HCT116 (cell line): Measurements from ENCODE around the gene CPS1. TPM values are rescaled to one million over a fixed set of nuclear protein-coding genes. Genes with fewer than 3 reads are reported as not detected.

Experiments
- ATAC-seq: fragments of 200-7000 bp; cut with Tn5 transposase; 2 replicates; pipeline ENCODE4 v1.9.1; 2020; ENCODE audit warnings: mild to moderate bottlenecking, moderate library complexity
- BruUV-seq: library from RNA; stranded (reverse); fragments of 400-500 nt; replicated peaks from 2 replicates; lab custom pipeline; 2021; lab: Mats Ljungman, UMichigan
- CTCF ChIA-PET: fragments of 300-600 bp; sonication (Branson Sonifier 250); formaldehyde crosslinking; loops from one replicate; lab custom pipeline; 2021; ENCODE audit warnings: antibody characterized with exemption; lab: Charles Lee
- POLR2A ChIA-PET: fragments of 300-600, 350-600 bp; sonication (Branson Sonifier 250); formaldehyde crosslinking; loops from one replicate; lab custom pipeline; 2021; ENCODE audit warnings: antibody characterized with exemption; lab: Charles Lee
- RAD21 ChIA-PET, 2 experiments: fragments of 300-600 bp; sonication (Branson Sonifier 250); formaldehyde crosslinking; loops; one replicate each; lab custom pipeline; 2023; ENCODE audit warnings: low total read pairs in 2 of 2; ENCODE audit not compliant: uncharacterized antibody in 2 of 2, unreplicated experiment in 2 of 2, low non-redundant PET in 1 of 2; lab: Charles Lee
- DNase-seq: peaks from one replicate; pipeline ENCODE4 v3.0.0-alpha.2; 2010; ENCODE audit warnings: low read depth, low spot score
- H2AFZ ChIP-seq: fragments of 200-600 bp; shearing (Covaris generic), sonication (generic); 2 replicates; pipeline ENCODE4 v1.6.1; 2017; ENCODE audit warnings: low read depth, mixed run types, mixed read lengths, antibody characterized with exemption, low read length; ENCODE audit not compliant: poor library complexity, severe bottlenecking
- H3K27ac ChIP-seq: 2 replicates; pipeline ENCODE4 v1.5.1; 2012; ENCODE audit warnings: low read depth, low read length
- H3K27me3 ChIP-seq: fragments of 200-600 bp; sonication (generic); 2 replicates; pipeline ENCODE4 v1.6.1; 2016; ENCODE audit warnings: mixed run types, low read length, mixed read lengths; ENCODE audit not compliant: insufficient read depth
- H3K36me3 ChIP-seq, 2 experiments: fragments of 200-500 bp in 1 of 2; fragments of 200-600 bp in 1 of 2; sonication (Bioruptor generic) in 1 of 2; sonication (generic) in 1 of 2; 2 replicates each; pipeline versions ENCODE4 v1.5.1 to v1.6.1; 2014 to 2016; ENCODE audit warnings: low read length in 2 of 2, inconsistent platforms in 1 of 2, mixed read lengths in 1 of 2, mixed run types in 1 of 2; ENCODE audit not compliant: insufficient read depth in 2 of 2, control insufficient read depth in 1 of 2
- H3K4me1 ChIP-seq, 2 experiments: fragments of 200-600 bp in 1 of 2; sonication (generic) in 1 of 2; 2 replicates each; pipeline versions ENCODE4 v1.5.1 to v1.6.1; 2012 to 2017; ENCODE audit warnings: low read length in 2 of 2, inconsistent platforms in 1 of 2, mild to moderate bottlenecking in 1 of 2, mixed read lengths in 1 of 2, mixed run types in 1 of 2, moderate library complexity in 1 of 2; ENCODE audit not compliant: insufficient read depth in 2 of 2, control insufficient read depth in 1 of 2
- H3K4me2 ChIP-seq: fragments of 200-600 bp; sonication (generic); 2 replicates; pipeline ENCODE4 v1.6.1; 2017; ENCODE audit warnings: mixed run types, low read length, mixed read lengths
- H3K4me3 ChIP-seq, 2 experiments: fragments of 200-600 bp in 1 of 2; sonication (generic) in 1 of 2; replicated peaks in 1 of 2; 2 replicates each; pipeline ENCODE4 v1.5.1; 2011 to 2016; ENCODE audit warnings: low read length in 2 of 2, control low read depth in 1 of 2, low read depth in 1 of 2, mild to moderate bottlenecking in 1 of 2, mixed read lengths in 1 of 2, mixed run types in 1 of 2
- H3K79me2 ChIP-seq: fragments of 200-600 bp; sonication (generic); 2 replicates; pipeline ENCODE4 v1.6.1; 2017; ENCODE audit warnings: mild to moderate bottlenecking, mixed run types, low read length, moderate library complexity, mixed read lengths; ENCODE audit not compliant: insufficient read depth
- H3K9ac ChIP-seq: fragments of 200-600 bp; sonication (generic); 2 replicates; pipeline ENCODE4 v1.6.1; 2016; ENCODE audit warnings: low read length, mixed read lengths
- H3K9me2 ChIP-seq: fragments of 200-600 bp; sonication (generic), shearing (Covaris generic); 2 replicates; pipeline ENCODE4 v1.6.1; 2017; ENCODE audit warnings: mixed run types, mild to moderate bottlenecking, moderate library complexity; ENCODE audit not compliant: insufficient read depth
- H3K9me3 ChIP-seq, 2 experiments: fragments of 200-500 bp in 1 of 2; fragments of 200-600 bp in 1 of 2; sonication (Bioruptor generic) in 1 of 2; sonication (generic) in 1 of 2; 2 replicates each; pipeline ENCODE4 v1.6.1; 2014 to 2017; ENCODE audit warnings: low read length in 2 of 2, mixed read lengths in 2 of 2, inconsistent platforms in 1 of 2, low read depth in 1 of 2, mild to moderate bottlenecking in 1 of 2, mixed run types in 1 of 2, moderate library complexity in 1 of 2; ENCODE audit not compliant: control insufficient read depth in 1 of 2, insufficient read depth in 1 of 2
- H4K20me1 ChIP-seq: fragments of 200-600 bp; sonication (generic), shearing (Covaris generic); 2 replicates; pipeline ENCODE4 v1.6.1; 2017; ENCODE audit warnings: mixed run types, mild to moderate bottlenecking, moderate library complexity; ENCODE audit not compliant: insufficient read depth
- CBX3 ChIP-seq: IDR thresholded peaks from 2 replicates; pipeline ENCODE4 v1.6.1; 2012; ENCODE audit warnings: low read depth
- CEBPB ChIP-seq: IDR thresholded peaks from 2 replicates; pipeline ENCODE4 v1.6.1; 2012; ENCODE audit warnings: low read depth
- ELF1 ChIP-seq: IDR thresholded peaks from 2 replicates; pipeline ENCODE4 v1.6.1; 2012; ENCODE audit warnings: low read depth, borderline replicate concordance
- FOSL1 ChIP-seq: IDR thresholded peaks from 2 replicates; pipeline ENCODE4 v1.6.1; 2012; ENCODE audit warnings: low read depth
- JUND ChIP-seq: IDR thresholded peaks from 2 replicates; pipeline ENCODE4 v1.6.1; 2012
- POLR2A ChIP-seq: IDR thresholded peaks from 2 replicates; pipeline ENCODE4 v1.7.0; 2011; ENCODE audit warnings: borderline replicate concordance; ENCODE audit not compliant: insufficient read depth, insufficient read length; ENCODE audit errors: extremely low read depth
- POLR2AphosphoS5 ChIP-seq: IDR thresholded peaks from 2 replicates; pipeline ENCODE4 v1.6.1; 2011; ENCODE audit warnings: mild to moderate bottlenecking, low read depth, low read length, moderate library complexity
- RAD21 ChIP-seq: IDR thresholded peaks from 2 replicates; pipeline ENCODE4 v1.6.1; 2012; ENCODE audit warnings: low read depth, mild to moderate bottlenecking
- SIN3A ChIP-seq: IDR thresholded peaks from 2 replicates; pipeline ENCODE4 v1.6.1; 2012; ENCODE audit warnings: low read depth
- SRF ChIP-seq: IDR thresholded peaks from 2 replicates; pipeline ENCODE4 v1.6.1; 2012; ENCODE audit warnings: low read depth
- TCF7L2 ChIP-seq: IDR thresholded peaks from 2 replicates; pipeline ENCODE4 v1.7.0; 2011; ENCODE audit warnings: borderline replicate concordance, inconsistent platforms; ENCODE audit not compliant: insufficient read depth, insufficient read length; ENCODE audit errors: extremely low read depth
- YY1 ChIP-seq: IDR thresholded peaks from 2 replicates; pipeline ENCODE4 v1.6.1; 2011; ENCODE audit warnings: low read length, low read depth, moderate library complexity, mild to moderate bottlenecking; ENCODE audit not compliant: insufficient replicate concordance; ENCODE audit errors: extremely low read depth
- ZFX ChIP-seq: fragments of 450-650 bp; IDR thresholded peaks from 2 replicates; pipeline ENCODE4 v1.6.1; 2017
- ZNF274 ChIP-seq: fragments of 200-500 bp; sonication (Bioruptor generic); IDR thresholded peaks from 2 replicates; pipeline ENCODE4 v1.6.1; 2014; ENCODE audit warnings: mild to moderate bottlenecking, low read depth, low read length, inconsistent platforms
- intact Hi-C: fragments of 100-400 bp; cut with micrococcal nuclease; formaldehyde crosslinking; loops from 2 replicates; pipeline ENCODE4 v1.10.0; 2022
- total RNA-seq: library from RNA; stranded (reverse); gene quantifications from one replicate; pipeline ENCODE4 v1.2.1, GENCODE V29; 2021; ENCODE audit not compliant: unreplicated experiment
- TF ChIP-seq, protein P1 (sequence below): IDR thresholded peaks from 2 replicates; pipeline ENCODE4 v1.6.1; 2012
- TF ChIP-seq, protein P2 (sequence below), 3 experiments: fragments of 200-600 bp in 1 of 3; sonication (generic) in 1 of 3; IDR thresholded peaks in 2 of 3; conservative IDR thresholded peaks in 1 of 3; 2 replicates each; pipeline ENCODE4 v1.5.1; 2012 to 2017; ENCODE audit warnings: low read depth in 2 of 3, low read length in 2 of 3, antibody characterized with exemption in 1 of 3, borderline replicate concordance in 1 of 3, control low read depth in 1 of 3, mild to moderate bottlenecking in 1 of 3, mixed read lengths in 1 of 3, mixed run types in 1 of 3, moderate library complexity in 1 of 3; ENCODE audit not compliant: insufficient read depth in 1 of 3
- TF ChIP-seq, protein P3 (sequence below): IDR thresholded peaks from 2 replicates; pipeline ENCODE4 v1.6.1; 2012; ENCODE audit warnings: low read depth

Gene CPS1
- total RNA-seq, 1 experiment from 2014 or later = 37.5 TPM

DNA sequence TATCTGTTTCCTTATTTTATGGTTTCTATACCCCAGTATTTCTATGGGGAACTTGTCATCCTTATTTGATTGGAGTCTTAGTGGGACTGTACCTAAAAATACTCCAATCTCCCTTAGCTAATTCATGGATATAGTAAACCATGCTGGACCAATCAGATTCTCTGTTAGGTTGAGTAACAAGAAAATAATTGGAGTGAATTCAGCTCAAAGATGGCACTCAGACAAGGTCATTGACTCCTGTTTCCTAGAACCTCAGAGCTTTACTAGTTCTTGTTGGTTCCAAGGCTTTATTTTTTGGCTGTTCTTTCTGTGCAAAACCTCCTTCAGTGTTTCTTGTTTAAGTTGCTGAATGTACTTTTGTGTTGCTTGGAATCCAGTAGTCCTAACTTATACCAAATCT, 31.9 kb upstream of the CPS1 start:
- Histone ChIP-seq H3K4me2 (no peak overlapping the region), H3K36me3 (no peaks in the 10 kb centered on the region), H3K27ac (no peak overlapping the region), H3K9me3 (no peaks in the 10 kb centered on the region), H3K27me3 (no peaks in the 10 kb centered on the region), H3K79me2 (no peaks in the 10 kb centered on the region), H3K4me1 (no peaks in the 10 kb centered on the region), H3K9me2 (no peaks in the 10 kb centered on the region), H3K9ac (no peak overlapping the region), H2AFZ (no peak overlapping the region), H3K4me3 (no peak overlapping the region), H4K20me1 (no peaks in the 10 kb centered on the region)
- ChIA-PET CTCF (no interaction called here), RAD21 (no interaction called here), POLR2A (no interaction called here)
- BruUV-seq = no TSS peak
- intact Hi-C loops = no loop called here
- ATAC-seq = no peak
- DNase-seq = no peak
- no peak for TF ChIP-seq CBX3
- no peak for TF ChIP-seq ELF1
- no peak for TF ChIP-seq POLR2A
- TF ChIP-seq ZNF274 = no peak
- no peak for TF ChIP-seq ZFX
- TF ChIP-seq YY1 = no peak
- TF ChIP-seq FOSL1 = no peak
- no peak for TF ChIP-seq POLR2AphosphoS5
- TF ChIP-seq TCF7L2 = no peak
- TF ChIP-seq, protein P1, sequence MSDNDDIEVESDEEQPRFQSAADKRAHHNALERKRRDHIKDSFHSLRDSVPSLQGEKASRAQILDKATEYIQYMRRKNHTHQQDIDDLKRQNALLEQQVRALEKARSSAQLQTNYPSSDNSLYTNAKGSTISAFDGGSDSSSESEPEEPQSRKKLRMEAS = no peak
- TF ChIP-seq, all 23 proteins: peak for 0

DNA sequence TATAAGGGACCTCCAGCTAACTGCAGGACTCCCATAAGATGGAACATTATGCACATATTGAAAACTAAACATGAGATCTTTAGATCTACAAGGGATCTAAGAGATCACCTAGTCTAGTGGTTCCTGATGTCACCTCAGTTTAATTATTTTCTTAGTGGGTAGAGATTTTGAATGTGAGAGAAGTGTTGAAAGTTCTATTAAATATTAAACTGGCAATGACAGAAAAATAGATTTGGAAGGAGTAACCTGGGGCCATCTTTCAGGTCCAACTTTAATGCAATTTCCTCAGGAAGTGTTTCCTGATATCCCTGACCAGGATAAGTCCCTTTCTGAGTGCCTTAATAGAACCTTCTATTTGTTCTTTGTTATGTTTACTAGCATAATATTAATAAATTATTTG, 29.1 kb upstream of the CPS1 start:
- no peaks in the 10 kb centered on the region for H3K27me3 ChIP-seq
- no peak overlapping the region for H2AFZ ChIP-seq
- H3K4me2 ChIP-seq = no peak overlapping the region
- RAD21 ChIA-PET = no interaction called here
- no peak overlapping the region for H3K9ac ChIP-seq
- H3K4me3 ChIP-seq = no peak overlapping the region
- H3K4me1 ChIP-seq = no peaks in the 10 kb centered on the region
- CTCF ChIA-PET = no interaction called here
- no peaks in the 10 kb centered on the region for H3K9me3 ChIP-seq
- no peak for ATAC-seq
- DNase-seq = no peak
- BruUV-seq = no TSS peak
- no peaks in the 10 kb centered on the region for H3K36me3 ChIP-seq
- H4K20me1 ChIP-seq = no peaks in the 10 kb centered on the region
- H3K79me2 ChIP-seq = no peaks in the 10 kb centered on the region
- H3K27ac ChIP-seq = no peak overlapping the region
- POLR2A ChIA-PET = no interaction called here
- H3K9me2 ChIP-seq = no peaks in the 10 kb centered on the region
- intact Hi-C loops = no loop called here
- TF ChIP-seq JUND (no peak), TCF7L2 (no peak), YY1 (no peak), SIN3A (no peak), RAD21 (no peak), SRF (no peak), CEBPB (no peak), POLR2AphosphoS5 (no peak), ELF1 (no peak), POLR2A (no peak)
- TF ChIP-seq, protein P2, sequence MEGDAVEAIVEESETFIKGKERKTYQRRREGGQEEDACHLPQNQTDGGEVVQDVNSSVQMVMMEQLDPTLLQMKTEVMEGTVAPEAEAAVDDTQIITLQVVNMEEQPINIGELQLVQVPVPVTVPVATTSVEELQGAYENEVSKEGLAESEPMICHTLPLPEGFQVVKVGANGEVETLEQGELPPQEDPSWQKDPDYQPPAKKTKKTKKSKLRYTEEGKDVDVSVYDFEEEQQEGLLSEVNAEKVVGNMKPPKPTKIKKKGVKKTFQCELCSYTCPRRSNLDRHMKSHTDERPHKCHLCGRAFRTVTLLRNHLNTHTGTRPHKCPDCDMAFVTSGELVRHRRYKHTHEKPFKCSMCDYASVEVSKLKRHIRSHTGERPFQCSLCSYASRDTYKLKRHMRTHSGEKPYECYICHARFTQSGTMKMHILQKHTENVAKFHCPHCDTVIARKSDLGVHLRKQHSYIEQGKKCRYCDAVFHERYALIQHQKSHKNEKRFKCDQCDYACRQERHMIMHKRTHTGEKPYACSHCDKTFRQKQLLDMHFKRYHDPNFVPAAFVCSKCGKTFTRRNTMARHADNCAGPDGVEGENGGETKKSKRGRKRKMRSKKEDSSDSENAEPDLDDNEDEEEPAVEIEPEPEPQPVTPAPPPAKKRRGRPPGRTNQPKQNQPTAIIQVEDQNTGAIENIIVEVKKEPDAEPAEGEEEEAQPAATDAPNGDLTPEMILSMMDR (IDR thresholded peaks at IDR 0.05 in 2 of 3, conservative IDR thresholded peaks at IDR 0.05 in 1 of 3; ENCODE audit: borderline replicate concordance in 1 of 3, insufficient read depth in 1 of 3, low read depth in 2 of 3, low read length in 2 of 3) = no peak
- TF ChIP-seq, protein P3, sequence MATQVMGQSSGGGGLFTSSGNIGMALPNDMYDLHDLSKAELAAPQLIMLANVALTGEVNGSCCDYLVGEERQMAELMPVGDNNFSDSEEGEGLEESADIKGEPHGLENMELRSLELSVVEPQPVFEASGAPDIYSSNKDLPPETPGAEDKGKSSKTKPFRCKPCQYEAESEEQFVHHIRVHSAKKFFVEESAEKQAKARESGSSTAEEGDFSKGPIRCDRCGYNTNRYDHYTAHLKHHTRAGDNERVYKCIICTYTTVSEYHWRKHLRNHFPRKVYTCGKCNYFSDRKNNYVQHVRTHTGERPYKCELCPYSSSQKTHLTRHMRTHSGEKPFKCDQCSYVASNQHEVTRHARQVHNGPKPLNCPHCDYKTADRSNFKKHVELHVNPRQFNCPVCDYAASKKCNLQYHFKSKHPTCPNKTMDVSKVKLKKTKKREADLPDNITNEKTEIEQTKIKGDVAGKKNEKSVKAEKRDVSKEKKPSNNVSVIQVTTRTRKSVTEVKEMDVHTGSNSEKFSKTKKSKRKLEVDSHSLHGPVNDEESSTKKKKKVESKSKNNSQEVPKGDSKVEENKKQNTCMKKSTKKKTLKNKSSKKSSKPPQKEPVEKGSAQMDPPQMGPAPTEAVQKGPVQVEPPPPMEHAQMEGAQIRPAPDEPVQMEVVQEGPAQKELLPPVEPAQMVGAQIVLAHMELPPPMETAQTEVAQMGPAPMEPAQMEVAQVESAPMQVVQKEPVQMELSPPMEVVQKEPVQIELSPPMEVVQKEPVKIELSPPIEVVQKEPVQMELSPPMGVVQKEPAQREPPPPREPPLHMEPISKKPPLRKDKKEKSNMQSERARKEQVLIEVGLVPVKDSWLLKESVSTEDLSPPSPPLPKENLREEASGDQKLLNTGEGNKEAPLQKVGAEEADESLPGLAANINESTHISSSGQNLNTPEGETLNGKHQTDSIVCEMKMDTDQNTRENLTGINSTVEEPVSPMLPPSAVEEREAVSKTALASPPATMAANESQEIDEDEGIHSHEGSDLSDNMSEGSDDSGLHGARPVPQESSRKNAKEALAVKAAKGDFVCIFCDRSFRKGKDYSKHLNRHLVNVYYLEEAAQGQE = no peak
